ENCODE measurements around the gene STX18.

- TF ChIP-seq, protein P1, sequence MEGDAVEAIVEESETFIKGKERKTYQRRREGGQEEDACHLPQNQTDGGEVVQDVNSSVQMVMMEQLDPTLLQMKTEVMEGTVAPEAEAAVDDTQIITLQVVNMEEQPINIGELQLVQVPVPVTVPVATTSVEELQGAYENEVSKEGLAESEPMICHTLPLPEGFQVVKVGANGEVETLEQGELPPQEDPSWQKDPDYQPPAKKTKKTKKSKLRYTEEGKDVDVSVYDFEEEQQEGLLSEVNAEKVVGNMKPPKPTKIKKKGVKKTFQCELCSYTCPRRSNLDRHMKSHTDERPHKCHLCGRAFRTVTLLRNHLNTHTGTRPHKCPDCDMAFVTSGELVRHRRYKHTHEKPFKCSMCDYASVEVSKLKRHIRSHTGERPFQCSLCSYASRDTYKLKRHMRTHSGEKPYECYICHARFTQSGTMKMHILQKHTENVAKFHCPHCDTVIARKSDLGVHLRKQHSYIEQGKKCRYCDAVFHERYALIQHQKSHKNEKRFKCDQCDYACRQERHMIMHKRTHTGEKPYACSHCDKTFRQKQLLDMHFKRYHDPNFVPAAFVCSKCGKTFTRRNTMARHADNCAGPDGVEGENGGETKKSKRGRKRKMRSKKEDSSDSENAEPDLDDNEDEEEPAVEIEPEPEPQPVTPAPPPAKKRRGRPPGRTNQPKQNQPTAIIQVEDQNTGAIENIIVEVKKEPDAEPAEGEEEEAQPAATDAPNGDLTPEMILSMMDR (IDR thresholded peaks at IDR 0.05; ENCODE audit: borderline replicate concordance, extremely low read depth, low read length, poor library complexity, severe bottlenecking): no peak
- TF ChIP-seq EZH2 (IDR thresholded peaks at IDR 0.05; ENCODE audit: borderline replicate concordance, low read depth, low read length, severe bottlenecking): no peak
Observed at GRCh38 chr4:4502694-4503311, 39.0 kb downstream of the STX18 start.

All from DND-41 (cell line).